GM19372 (cell line): ENCODE measurements around the gene ADAMTS16.

Experiments used
- ATAC-seq: cut with Tn5 transposase; IDR thresholded peaks from one replicate; pipeline ENCODE4 v1.9.1; 2021; ENCODE audit warnings: mild to moderate bottlenecking, low read depth, moderate library complexity; ENCODE audit not compliant: unreplicated experiment

ADAMTS16 gene

GRCh38 chr5:5332287-5332686 is 192.2 kb downstream of the ADAMTS16 start:
- ATAC-seq, result no peak

- ATAC-seq, result no peak
Observed at GRCh38 chr5:5335107-5335506, 195.0 kb downstream of the ADAMTS16 start.

- ATAC-seq, result no peak
Observed at GRCh38 chr5:5335700-5336264, 195.7 kb downstream of the ADAMTS16 start.

GRCh38 chr5:5339257-5339656 is 199.1 kb downstream of the ADAMTS16 start:
- no peak for ATAC-seq

GRCh38 chr5:5340206-5340729 is 200.1 kb downstream of the ADAMTS16 start:
- no peak for ATAC-seq

GRCh38 chr5:5341531-5342292 is 201.6 kb downstream of the ADAMTS16 start:
- no peak for ATAC-seq

GRCh38 chr5:5342784-5343183 is 202.7 kb downstream of the ADAMTS16 start:
- no peak for ATAC-seq

GRCh38 chr5:5343568-5343967 is 203.4 kb downstream of the ADAMTS16 start:
- ATAC-seq, result no peak

GRCh38 chr5:5344051-5344571 is 204.0 kb downstream of the ADAMTS16 start:
- no peak for ATAC-seq

- no peak for ATAC-seq
Observed at GRCh38 chr5:5344606-5345005, 204.5 kb downstream of the ADAMTS16 start.

- no peak for ATAC-seq
Observed at GRCh38 chr5:5347442-5347841, 207.3 kb downstream of the ADAMTS16 start.

- ATAC-seq, result no peak
Observed at GRCh38 chr5:5348135-5348534, 208.0 kb downstream of the ADAMTS16 start.

- no peak for ATAC-seq
Observed at GRCh38 chr5:5348576-5348975, 208.4 kb downstream of the ADAMTS16 start.

GRCh38 chr5:5350101-5350500 is 210.0 kb downstream of the ADAMTS16 start:
- no peak for ATAC-seq

GRCh38 chr5:5351288-5351979 is 211.3 kb downstream of the ADAMTS16 start:
- no peak for ATAC-seq

- ATAC-seq, result no peak
Observed at GRCh38 chr5:5352675-5353074, 212.5 kb downstream of the ADAMTS16 start.

- ATAC-seq, result no peak
Observed at GRCh38 chr5:5353681-5354080, 213.6 kb downstream of the ADAMTS16 start.

GRCh38 chr5:5356765-5357164 is 216.6 kb downstream of the ADAMTS16 start:
- ATAC-seq, result no peak

- no peak for ATAC-seq
Observed at GRCh38 chr5:5359618-5360017, 219.5 kb downstream of the ADAMTS16 start.

- no peak for ATAC-seq
Observed at GRCh38 chr5:5360363-5360940, 220.3 kb downstream of the ADAMTS16 start.
